Mammary epithelial cell (primary cell): ENCODE measurements around the gene DCTN3.

Experiments used
- EZH2 ChIP-seq: IDR thresholded peaks from 2 replicates; pipeline ENCODE4 v1.6.1; 2012; ENCODE audit warnings: low read length, inconsistent platforms, borderline replicate concordance
- TF ChIP-seq, protein P1 (sequence below), 2 donors: IDR thresholded peaks in 1 of 2; conservative IDR thresholded peaks in 1 of 2; 2 replicates each; pipeline ENCODE4 v1.5.1; 2011 to 2012; ENCODE audit warnings: inconsistent platforms in 2 of 2, low read length in 2 of 2, mild to moderate bottlenecking in 2 of 2, control low read depth in 1 of 2, low read depth in 1 of 2; ENCODE audit not compliant: insufficient read depth in 1 of 2; ENCODE audit errors: extremely low read depth in 1 of 2

DNA sequence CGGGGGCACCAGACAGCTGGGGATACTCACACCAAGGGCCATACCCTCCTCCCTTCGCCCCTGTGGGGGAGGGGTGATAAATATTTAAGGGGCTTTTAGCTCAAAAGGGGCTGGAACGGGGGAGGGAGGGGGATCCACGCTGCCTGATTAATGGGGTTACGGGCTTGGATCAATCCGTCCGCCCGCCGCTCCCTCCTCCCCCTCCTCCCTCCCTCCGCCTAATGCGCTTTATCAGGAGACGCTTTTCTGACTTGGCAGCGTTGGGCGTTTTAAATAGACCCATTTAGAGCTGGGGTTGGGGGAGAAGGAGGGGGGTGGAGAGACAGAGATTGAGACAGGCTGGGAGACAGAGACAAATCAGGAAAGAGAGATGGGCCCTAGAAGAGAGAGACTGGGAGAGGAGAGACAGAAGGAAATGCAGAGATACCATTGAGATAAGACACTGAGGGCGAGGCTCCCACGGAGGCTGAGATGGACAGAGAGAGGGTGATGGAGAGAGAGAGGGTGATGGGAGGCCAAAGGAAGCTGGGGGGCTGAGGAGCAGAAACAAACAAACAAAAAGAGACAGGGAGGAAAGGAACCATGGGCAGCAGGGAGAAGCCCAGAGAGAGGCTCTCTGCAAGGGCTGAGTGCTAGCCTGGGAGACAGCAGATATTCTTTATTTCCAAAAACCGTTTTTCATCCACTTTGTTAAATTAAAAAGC, 41.0 kb downstream of the DCTN3 start:
- TF ChIP-seq, protein P1, sequence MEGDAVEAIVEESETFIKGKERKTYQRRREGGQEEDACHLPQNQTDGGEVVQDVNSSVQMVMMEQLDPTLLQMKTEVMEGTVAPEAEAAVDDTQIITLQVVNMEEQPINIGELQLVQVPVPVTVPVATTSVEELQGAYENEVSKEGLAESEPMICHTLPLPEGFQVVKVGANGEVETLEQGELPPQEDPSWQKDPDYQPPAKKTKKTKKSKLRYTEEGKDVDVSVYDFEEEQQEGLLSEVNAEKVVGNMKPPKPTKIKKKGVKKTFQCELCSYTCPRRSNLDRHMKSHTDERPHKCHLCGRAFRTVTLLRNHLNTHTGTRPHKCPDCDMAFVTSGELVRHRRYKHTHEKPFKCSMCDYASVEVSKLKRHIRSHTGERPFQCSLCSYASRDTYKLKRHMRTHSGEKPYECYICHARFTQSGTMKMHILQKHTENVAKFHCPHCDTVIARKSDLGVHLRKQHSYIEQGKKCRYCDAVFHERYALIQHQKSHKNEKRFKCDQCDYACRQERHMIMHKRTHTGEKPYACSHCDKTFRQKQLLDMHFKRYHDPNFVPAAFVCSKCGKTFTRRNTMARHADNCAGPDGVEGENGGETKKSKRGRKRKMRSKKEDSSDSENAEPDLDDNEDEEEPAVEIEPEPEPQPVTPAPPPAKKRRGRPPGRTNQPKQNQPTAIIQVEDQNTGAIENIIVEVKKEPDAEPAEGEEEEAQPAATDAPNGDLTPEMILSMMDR (conservative IDR thresholded peaks at IDR 0.05 in 1 of 2, IDR thresholded peaks at IDR 0.05 in 1 of 2; ENCODE audit: extremely low read depth in 1 of 2, insufficient read depth in 1 of 2, low read depth in 1 of 2, low read length in 2 of 2): no peak
- no peak for TF ChIP-seq EZH2
